ENCODE measurements around the gene RBKS. TPM values are rescaled to one million over a fixed set of nuclear protein-coding genes. Genes with fewer than 3 reads are reported as not detected.

The RBKS gene
- total RNA-seq, 1 donor from 2014 or later = 0.80 TPM

DNA sequence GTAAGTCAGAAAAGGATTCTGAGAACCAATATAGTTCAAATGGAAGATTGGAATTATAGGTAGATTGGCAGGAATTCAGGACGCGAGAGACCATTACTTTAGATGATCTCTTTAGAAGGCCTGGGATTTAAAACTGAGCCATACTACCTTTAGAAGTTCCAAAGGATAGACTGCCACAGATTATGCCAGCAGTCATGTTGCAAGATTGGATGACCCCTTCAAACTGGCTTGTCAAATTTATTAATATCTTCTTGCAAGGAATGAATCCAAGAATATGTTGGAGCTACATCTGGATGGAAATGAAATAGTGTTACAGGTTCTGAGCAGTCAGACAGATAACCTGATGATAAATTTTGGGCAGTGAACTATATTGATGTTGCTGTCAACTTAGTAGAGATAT lies 22.3 kb upstream of the RBKS start:
- Mint-ChIP-seq H3K27me3 (ENCODE audit: low read depth) (no peaks in the 10 kb centered on the region), H3K4me3 (no peak overlapping the region), H3K4me1 (peaks cover 22% of the 10 kb centered on the region), H3K36me3 (peaks cover 3% of the 10 kb centered on the region), H3K27ac (peak overlapping the region; percentile 57), H3K9me3 (no peaks in the 10 kb centered on the region)
- TF ChIP-seq, protein P1, sequence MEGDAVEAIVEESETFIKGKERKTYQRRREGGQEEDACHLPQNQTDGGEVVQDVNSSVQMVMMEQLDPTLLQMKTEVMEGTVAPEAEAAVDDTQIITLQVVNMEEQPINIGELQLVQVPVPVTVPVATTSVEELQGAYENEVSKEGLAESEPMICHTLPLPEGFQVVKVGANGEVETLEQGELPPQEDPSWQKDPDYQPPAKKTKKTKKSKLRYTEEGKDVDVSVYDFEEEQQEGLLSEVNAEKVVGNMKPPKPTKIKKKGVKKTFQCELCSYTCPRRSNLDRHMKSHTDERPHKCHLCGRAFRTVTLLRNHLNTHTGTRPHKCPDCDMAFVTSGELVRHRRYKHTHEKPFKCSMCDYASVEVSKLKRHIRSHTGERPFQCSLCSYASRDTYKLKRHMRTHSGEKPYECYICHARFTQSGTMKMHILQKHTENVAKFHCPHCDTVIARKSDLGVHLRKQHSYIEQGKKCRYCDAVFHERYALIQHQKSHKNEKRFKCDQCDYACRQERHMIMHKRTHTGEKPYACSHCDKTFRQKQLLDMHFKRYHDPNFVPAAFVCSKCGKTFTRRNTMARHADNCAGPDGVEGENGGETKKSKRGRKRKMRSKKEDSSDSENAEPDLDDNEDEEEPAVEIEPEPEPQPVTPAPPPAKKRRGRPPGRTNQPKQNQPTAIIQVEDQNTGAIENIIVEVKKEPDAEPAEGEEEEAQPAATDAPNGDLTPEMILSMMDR (IDR thresholded peaks at IDR 0.05; ENCODE audit: unreplicated experiment) = no peak
- DNase-seq (ENCODE audit: low spot score in 2 of 2, unreplicated experiment in 2 of 2) = no peak

DNA sequence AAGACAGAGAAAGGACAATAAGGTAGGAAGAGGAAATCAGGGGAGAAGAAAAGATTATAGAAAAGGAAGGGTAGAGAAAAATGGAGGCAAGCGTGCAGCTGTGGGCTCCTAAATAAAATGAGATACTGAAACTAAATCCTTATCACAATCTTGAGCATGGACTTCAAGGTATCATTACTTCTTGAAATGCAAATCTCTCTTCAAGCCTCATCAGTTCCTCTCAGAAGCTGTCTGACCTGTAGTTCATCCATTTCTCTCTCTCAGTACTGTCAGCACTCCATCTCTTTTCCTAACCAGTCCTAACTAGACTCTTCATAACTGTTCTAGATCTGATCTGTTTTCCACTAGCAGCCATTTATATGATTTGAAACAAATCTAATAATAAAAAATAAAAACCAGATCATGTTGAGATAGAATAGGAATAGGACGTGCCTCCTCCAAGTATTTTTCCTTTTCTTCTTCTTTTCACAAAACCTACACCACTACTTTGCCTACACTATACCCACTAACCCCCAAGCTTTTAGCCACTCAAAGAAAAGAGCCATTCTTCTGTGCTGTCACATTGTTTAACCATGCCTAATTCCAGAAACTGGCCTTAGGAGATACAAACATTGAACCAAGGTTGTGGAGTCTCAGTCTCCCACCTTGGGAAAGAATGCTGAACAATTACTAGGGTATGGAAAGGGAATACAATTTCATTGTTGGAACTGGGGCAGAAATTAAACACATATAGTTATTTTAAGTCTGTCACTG lies 21.4 kb upstream of the RBKS start:
- Mint-ChIP-seq H3K4me3 (no peak overlapping the region), H3K27ac (no peak overlapping the region), H3K9me3 (no peaks in the 10 kb centered on the region), H3K36me3 (peaks cover 3% of the 10 kb centered on the region), H3K4me1 (peaks cover 22% of the 10 kb centered on the region), H3K27me3 (ENCODE audit: low read depth) (no peaks in the 10 kb centered on the region)
- TF ChIP-seq, protein P1 (IDR thresholded peaks at IDR 0.05; ENCODE audit: unreplicated experiment) = no peak
- no peak for DNase-seq (ENCODE audit: low spot score in 2 of 2, unreplicated experiment in 2 of 2)

DNA sequence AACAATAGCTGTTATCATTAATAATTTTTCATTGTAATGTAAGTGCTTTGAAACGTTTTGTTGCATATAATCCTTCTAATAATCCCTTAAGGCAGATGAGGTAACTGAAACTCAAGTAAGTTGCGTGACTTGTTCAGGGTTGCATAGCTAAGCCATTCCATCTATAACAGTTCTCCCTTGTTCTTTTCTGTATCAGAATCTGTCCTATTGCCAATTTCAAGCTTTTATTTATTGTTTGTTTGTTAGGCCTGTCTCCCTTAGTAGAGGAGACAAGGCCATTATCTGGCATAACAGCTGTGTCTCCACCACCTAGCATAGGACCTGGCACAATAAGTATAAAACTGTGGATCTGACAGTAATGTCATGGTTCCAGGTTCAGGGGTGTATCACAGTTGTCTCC lies 19.7 kb upstream of the RBKS start:
- Mint-ChIP-seq H3K27me3 (ENCODE audit: low read depth) (no peaks in the 10 kb centered on the region), H3K4me3 (no peak overlapping the region), H3K9me3 (peaks cover 2% of the 10 kb centered on the region), H3K4me1 (peaks cover 22% of the 10 kb centered on the region), H3K27ac (no peak overlapping the region), H3K36me3 (peaks cover 7% of the 10 kb centered on the region)
- TF ChIP-seq, protein P1 (IDR thresholded peaks at IDR 0.05; ENCODE audit: unreplicated experiment) = no peak
- no peak for DNase-seq (ENCODE audit: low spot score in 2 of 2, unreplicated experiment in 2 of 2)

DNA sequence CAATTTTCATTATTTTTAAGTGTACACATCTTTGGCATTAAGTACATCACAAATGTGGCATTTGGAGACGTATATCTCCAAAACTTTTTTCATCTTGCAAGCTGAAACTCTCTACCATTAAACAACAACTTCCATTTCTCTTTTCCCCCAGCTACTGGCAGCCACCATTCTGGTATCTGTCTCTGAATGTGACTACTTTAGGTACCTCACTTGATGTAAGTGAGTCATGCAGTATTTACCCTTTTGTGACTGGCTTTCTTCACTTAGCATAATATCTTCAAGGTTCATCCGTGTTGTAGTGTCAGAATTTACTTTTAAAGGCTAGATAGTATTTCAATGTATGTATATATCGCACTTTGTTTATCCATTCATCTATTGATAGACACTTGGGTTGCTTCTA lies 17.4 kb upstream of the RBKS start:
- TF ChIP-seq, protein P1 (IDR thresholded peaks at IDR 0.05; ENCODE audit: unreplicated experiment) = no peak
- H3K4me1 Mint-ChIP-seq = peaks cover 5% of the 10 kb centered on the region
- DNase-seq (ENCODE audit: low spot score in 2 of 2, unreplicated experiment in 2 of 2) = no peak
- peaks cover 5% of the 10 kb centered on the region for H3K9me3 Mint-ChIP-seq
- H3K36me3 Mint-ChIP-seq = peaks cover 10% of the 10 kb centered on the region
- H3K27ac Mint-ChIP-seq = no peak overlapping the region
- H3K4me3 Mint-ChIP-seq = no peak overlapping the region
- no peaks in the 10 kb centered on the region for H3K27me3 Mint-ChIP-seq (ENCODE audit: low read depth)

DNA sequence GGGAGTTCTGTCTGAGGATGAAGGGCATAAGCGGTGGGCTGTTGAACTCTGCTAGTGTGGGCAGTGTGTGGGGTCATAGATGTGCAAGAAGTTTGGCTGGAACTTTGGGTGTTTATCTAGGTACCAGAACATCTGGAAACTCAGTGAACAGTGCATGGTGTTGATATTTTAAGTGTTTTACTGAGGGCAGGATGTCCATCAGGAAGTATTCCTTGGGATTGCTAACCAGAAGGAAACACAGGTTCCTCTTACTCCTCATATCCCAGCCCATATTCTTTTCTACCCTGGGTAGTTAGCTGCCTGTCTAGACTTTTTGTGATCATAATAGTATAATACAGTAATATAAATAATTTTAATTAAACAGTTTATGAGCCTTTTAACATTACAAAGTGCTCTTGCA lies 15.9 kb upstream of the RBKS start:
- Mint-ChIP-seq H3K36me3 (peaks cover 10% of the 10 kb centered on the region), H3K4me1 (no peaks in the 10 kb centered on the region)

More for the DNA sequence above, 15.9 kb upstream of the RBKS start:
- TF ChIP-seq, protein P1 (IDR thresholded peaks at IDR 0.05; ENCODE audit: unreplicated experiment) = no peak
- no peak for DNase-seq (ENCODE audit: low spot score in 2 of 2, unreplicated experiment in 2 of 2)
- Mint-ChIP-seq H3K27me3 (ENCODE audit: low read depth) (no peaks in the 10 kb centered on the region), H3K9me3 (peaks cover 5% of the 10 kb centered on the region), H3K27ac (no peak overlapping the region), H3K4me3 (no peak overlapping the region)
